HG03342 (cell line): ENCODE measurements around the gene TTLL3.
A peak's percentile ranks its signal among the peaks of the same experiment; 100 is the strongest.

ENCODE experiments used
- ATAC-seq: cut with Tn5 transposase; IDR thresholded peaks from one replicate; pipeline ENCODE4 v1.9.1; 2021; ENCODE audit warnings: mild to moderate bottlenecking, moderate library complexity; ENCODE audit not compliant: unreplicated experiment

The TTLL3 gene

DNA sequence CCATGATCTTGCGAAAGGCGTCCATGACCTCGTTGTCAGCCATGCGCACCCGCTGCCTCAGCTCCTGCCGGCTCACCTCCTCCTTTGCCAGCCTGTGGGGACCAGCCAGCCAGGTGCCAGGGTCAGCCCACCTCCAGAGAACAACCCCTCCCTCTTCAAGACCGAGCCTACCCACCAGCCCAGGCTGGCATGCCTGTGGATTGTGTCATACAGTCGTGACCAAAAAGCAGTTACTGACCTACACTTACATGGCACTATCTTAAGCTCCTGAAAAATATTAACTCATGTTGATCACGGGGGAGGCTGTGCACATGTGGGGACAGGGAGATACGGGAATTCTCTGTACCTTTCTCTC, 29.6 kb upstream of the TTLL3 start:
- ATAC-seq = no peak

DNA sequence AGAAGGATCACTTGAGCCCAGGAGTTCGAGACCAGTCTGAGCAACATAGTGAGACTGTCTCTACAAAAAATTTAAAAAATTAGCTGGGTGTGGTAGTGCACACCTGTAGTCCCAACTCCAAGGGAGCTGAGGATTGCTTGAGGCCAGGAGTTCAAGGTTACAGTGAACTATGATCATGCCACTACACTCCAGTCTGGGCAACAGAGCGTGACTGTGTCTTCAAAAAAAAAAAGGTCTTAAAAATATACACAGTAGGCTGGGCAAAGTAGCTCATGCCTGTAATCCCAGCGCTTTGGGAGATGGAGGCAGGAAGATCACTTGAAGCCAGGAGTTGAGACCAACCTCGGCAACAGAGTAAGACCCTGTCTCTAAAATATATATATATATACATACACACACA, 29.2 kb upstream of the TTLL3 start:
- no peak for ATAC-seq

DNA sequence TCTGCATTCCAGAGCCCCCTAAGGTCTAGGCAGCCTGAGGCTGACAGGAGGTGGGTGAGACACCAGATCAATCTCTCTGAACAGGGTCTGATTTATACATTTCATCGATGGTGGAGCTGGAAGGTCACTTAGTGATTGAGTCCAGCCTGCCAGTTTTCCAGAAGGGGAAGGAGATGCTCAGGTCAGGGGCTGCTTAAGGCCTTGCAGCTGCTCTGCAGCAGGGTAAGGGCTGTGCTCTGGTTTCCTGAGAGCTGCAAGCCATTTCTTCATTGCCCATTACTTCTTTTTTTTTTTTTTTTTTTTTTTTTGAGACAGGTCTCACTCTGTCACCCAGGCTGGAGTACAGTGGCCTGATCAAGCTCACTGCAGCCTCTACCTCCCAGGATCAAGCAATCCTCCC, 28.5 kb upstream of the TTLL3 start:
- no peak for ATAC-seq

GRCh38 chr3:9781978-9782603, 28.0 kb upstream of the TTLL3 start:
- ATAC-seq = no peak

- no peak for ATAC-seq
Measured at GRCh38 chr3:9782770-9783169, 27.3 kb upstream of the TTLL3 start.

- ATAC-seq = no peak
Measured at GRCh38 chr3:9783954-9784353, 26.1 kb upstream of the TTLL3 start.

GRCh38 chr3:9784965-9785364, 25.1 kb upstream of the TTLL3 start:
- ATAC-seq = no peak

DNA sequence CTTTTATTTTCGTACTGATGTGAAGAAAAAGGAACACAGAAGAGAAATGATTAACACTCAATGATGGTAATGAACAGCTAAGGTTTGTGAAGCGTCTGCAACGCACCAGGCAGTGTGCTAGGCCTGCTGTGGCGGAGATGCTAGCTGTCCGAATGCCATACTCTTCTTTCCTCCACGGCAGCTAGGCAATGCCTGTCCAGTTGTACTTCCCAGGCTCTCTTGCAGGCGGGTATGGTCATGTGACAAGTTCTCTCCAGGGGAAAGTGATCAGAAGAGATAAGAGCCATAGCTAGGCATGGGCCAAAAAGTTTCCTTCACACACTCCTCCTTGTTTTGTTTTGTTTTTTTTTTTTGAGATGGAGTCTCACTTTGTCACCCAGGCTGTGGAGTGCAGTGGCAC, 24.5 kb upstream of the TTLL3 start:
- no peak for ATAC-seq

DNA sequence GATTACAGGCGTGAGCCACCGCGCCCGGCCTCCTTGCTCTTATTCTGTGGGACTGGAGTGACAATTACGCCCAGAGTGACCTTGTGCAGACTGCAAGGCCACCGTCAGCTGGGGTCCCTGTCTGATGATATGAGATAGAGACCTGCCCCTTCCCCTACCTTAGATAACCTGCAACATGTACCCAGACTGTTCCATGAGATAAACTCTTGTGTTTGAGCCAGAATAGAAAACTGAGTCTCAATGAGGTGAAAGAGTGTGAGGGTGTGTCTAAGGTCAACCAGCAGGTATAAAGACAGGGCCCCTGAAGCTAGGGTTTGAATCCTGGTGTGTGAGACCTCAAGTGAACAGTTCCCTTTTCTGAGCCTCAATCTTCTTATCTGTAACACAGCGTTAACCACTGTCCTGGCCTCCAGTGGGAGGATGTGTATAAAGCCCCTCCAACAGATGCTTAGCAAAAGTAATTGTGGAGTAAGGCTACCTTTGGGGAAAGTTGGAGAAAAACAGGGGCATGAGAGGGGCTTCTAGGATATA, 23.8 kb upstream of the TTLL3 start:
- no peak for ATAC-seq

DNA sequence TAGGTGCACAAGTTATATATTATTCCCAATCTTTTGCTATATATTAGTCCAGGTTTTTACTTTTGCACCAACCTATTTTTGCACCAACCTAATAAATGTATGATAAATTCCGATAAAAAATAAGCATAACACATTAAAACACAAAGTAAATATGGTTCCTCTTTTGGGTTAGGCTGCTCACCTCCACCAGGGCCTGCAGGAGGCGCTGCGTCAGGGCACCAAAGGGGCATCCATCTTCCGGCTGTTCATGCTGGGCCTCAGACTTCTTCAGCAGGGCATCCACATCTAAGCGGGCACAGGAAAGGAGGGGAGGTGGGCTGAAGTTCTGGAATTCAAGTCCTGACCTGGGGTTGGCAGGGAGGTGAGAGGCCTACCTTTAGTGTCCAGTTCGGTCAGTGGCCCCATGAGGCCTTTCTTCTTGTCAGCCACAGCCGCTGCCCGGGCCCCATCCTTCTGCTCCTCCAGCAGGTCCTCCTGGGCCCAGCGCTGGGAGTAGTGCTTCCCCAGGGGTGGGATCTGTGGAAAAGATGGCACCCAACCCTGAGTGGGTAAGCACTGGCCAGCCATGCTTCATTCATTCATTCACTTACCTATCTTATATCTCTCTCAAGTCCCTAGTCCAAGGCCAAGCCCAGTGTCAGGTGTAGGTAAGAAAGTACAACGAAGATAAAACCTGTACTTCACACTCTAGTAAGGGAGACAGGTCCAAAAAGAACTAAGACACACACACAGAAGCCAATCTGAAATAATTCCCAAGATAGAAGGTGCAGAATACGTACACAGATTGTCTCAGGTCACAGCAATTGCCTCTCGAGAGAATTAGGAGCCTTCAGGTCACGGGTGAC, 23.0 kb upstream of the TTLL3 start:
- ATAC-seq = no peak

- ATAC-seq = no peak
Measured at GRCh38 chr3:9787714-9788113, 22.3 kb upstream of the TTLL3 start.

- no peak for ATAC-seq
Measured at GRCh38 chr3:9791127-9791526, 18.9 kb upstream of the TTLL3 start.

DNA sequence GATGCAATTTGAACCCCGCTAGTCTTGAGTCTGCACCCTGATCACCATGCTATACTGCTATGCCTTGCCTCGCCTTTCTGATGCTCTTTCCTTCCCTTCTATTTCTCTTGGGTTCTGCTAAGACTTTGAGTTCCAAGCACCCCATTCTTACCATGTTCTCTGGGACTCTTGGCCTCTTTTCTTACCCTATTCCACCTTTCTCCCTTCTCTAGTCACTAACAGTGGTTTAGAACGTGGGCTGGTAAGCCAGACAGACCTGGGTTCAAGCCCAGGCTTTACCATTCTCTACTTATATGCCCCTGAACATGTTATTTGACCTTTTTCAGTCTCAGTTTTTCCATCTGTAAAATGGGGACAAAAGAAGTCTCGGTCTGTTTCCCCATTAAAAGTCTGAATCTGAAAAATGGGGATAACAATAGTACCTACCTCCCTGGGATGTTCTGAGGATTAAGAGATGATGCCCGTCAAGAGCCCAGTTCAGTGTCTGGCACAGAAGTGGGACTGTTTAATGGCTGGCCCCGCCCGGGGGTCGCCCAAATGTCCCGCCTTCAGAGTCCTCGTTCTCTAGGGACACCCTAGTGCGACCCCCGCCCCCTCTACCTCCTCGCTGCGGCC, 18.2 kb upstream of the TTLL3 start:
- no peak for ATAC-seq

- ATAC-seq = peak; percentile 80
Measured at GRCh38 chr3:9792405-9793160, 17.5 kb upstream of the TTLL3 start, which contains the start of the genes ARPC4 and TADA3. TSS of gene ARPC4 (plus strand) at chr3:9793082. CDS start at chr3:9793122, 40 bp downstream. TSS of gene TADA3 (minus strand) at chr3:9792473. CDS start at chr3:9791466, 1,007 bp downstream.

DNA sequence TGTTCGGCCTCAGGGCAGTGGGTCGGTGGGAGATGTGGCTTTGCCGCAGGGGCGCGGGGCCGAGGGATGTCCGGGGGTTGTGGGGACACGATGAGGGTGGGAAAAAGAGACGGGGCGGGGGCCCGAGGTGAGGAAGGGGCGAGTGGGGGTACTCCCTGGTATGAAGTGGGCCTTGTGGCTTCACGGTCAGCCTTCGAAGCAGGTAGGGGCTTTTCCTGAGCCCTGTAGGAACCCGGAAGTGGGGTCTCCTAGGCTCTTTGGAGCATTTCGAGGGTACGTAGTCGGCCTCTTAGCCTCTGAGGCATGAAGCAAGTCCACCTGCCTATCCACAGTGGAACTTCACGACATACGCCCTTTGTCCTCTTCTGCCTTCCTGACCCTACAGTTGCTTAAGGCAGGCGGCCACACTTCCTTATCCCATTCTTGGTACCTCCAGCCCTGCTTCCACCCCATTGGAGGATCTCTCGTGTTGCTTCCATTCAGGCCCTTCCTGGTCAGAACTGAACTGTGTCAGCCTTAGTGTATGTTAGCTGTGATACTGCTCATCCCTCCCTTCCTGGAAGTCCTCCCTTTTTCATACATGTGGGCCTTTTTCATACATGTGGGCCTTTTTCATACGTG, 16.8 kb upstream of the TTLL3 start:
- no peak for ATAC-seq

DNA sequence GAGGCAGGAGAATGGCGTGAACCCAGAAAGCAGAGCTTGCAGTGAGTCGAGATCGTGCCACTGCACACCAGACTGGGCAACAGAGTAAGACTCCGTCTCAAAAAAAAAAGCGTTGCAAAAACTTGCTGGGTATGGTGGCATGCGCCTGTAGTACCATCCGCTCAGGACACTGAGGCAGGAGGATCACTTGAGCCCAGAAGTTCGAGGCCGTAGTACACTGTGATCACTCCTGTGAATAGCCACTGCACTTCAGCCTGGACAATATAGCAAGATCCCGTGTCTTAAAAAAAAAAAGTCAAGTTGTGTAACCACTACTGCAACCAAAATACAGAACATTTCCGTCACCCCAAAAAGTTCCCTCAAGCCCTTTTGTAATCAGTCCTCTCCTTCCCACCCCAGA, 15.7 kb upstream of the TTLL3 start:
- ATAC-seq = no peak

DNA sequence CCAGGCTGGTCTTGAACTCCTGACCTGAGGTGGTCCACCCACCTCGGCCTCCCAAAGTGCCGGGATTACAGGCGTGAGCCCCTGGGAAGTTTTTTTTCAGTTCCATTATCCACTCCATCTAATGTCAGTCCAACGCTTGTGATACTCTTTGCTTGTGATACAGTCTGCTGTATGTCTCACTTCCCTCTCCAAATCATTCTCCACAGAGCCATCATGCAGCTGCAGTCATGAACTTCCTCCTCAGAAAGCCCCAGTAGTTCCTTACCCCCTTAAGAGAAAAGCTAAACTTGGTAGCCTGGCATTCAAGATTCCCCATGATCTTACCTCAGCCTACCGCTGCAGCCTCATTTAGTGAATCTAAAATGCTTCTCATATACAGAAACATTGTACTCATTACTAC, 14.9 kb upstream of the TTLL3 start:
- ATAC-seq = no peak

GRCh38 chr3:9797196-9797945, 12.7 kb upstream of the TTLL3 start:
- ATAC-seq = no peak

DNA sequence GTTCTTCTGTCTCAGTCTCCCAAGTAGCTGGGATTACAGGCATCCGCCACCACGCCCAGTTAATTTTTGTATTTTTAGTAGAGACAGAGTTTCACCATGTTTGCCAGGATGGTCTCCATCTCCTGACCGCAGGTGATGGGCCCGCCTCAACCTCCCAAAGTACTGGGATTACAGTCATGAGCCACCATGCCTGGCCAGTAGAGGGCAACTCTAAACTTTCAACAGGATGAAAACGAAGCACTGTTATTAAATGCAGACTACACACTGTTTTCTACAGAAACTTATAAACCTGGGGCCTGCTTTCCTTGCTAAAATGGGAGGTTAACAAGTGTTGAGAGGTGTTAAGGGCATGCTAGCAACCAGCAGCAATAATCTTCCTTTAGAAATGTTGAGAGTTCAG, 9.5 kb upstream of the TTLL3 start:
- no peak for ATAC-seq

GRCh38 chr3:9803494-9803893, 6.6 kb upstream of the TTLL3 start:
- ATAC-seq = no peak
